Spleen (tissue), 7 donors: ENCODE results near the gene TXK.

Experiments
- POLR2A ChIP-seq, 3 donors: fragments of 450-650 bp; IDR thresholded peaks; one replicate each; pipeline ENCODE4 v1.5.1; 2017; ENCODE audit warnings: antibody characterized with exemption in 3 of 3, mild to moderate bottlenecking in 1 of 3
- POLR2AphosphoS5 ChIP-seq, 3 donors: sonication (generic); formaldehyde crosslinking; IDR thresholded peaks; one replicate each; pipeline ENCODE4 v1.5.1; 2017; ENCODE audit warnings: antibody characterized with exemption in 3 of 3
- TF ChIP-seq, protein P1 (sequence below), 11 experiments: fragments of 200-600 bp in 7 of 11; fragments of 450-650 bp in 4 of 11; sonication (generic) in 4 of 11; IDR thresholded peaks in 8 of 11; conservative IDR thresholded peaks in 3 of 11; 1 replicate in 7 of 11; 2 replicates in 4 of 11; pipeline versions ENCODE4 v1.4.0 to v1.8.0; 2016 to 2021; ENCODE audit warnings: antibody characterized with exemption in 11 of 11, inconsistent platforms in 4 of 11, mild to moderate bottlenecking in 1 of 11
- donor health status: DM: no; HTN: no; CAD: no; lungs with moderate emphysema.
- donor health status: DM: no; HTN: no; CAD: no.
- donor health status: DM: no; HTN: no; CAD: no.

DNA sequence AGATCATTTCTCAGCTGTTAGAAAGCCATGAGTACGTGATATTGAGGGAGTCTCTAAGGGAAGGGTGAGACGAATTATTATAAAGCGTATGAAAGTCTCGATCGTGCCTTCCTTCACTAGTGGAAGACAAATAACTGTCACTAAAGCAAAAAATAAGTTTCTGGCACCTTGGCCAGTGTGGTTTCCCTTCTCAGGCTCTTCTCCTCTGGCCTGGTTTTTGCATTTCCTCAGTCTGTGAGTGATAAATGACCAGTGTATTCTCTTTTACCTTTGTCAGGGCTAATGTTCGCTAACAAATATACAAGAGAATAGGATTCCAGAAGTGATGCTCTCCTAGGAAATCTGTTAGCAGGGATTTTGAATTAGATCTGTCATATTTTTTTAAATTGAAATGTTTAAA is 19.6 kb downstream of the TXK start:
- TF ChIP-seq, protein P1, sequence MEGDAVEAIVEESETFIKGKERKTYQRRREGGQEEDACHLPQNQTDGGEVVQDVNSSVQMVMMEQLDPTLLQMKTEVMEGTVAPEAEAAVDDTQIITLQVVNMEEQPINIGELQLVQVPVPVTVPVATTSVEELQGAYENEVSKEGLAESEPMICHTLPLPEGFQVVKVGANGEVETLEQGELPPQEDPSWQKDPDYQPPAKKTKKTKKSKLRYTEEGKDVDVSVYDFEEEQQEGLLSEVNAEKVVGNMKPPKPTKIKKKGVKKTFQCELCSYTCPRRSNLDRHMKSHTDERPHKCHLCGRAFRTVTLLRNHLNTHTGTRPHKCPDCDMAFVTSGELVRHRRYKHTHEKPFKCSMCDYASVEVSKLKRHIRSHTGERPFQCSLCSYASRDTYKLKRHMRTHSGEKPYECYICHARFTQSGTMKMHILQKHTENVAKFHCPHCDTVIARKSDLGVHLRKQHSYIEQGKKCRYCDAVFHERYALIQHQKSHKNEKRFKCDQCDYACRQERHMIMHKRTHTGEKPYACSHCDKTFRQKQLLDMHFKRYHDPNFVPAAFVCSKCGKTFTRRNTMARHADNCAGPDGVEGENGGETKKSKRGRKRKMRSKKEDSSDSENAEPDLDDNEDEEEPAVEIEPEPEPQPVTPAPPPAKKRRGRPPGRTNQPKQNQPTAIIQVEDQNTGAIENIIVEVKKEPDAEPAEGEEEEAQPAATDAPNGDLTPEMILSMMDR (IDR thresholded peaks at IDR 0.05 in 8 of 11, conservative IDR thresholded peaks at IDR 0.05 in 3 of 11) = no peak
- TF ChIP-seq POLR2A (IDR thresholded peaks at IDR 0.05) (no peak), POLR2AphosphoS5 (IDR thresholded peaks at IDR 0.05) (no peak)
